ENCODE results near the gene AK5.

AK5 gene

GRCh38 chr1:77461691-77462090 lies 179.9 kb downstream of the AK5 start:
- DNase-seq = no peak

GRCh38 chr1:77463216-77463615 lies 181.4 kb downstream of the AK5 start:
- DNase-seq = no peak

GRCh38 chr1:77465139-77465538 lies 183.3 kb downstream of the AK5 start:
- DNase-seq = no peak

DNA sequence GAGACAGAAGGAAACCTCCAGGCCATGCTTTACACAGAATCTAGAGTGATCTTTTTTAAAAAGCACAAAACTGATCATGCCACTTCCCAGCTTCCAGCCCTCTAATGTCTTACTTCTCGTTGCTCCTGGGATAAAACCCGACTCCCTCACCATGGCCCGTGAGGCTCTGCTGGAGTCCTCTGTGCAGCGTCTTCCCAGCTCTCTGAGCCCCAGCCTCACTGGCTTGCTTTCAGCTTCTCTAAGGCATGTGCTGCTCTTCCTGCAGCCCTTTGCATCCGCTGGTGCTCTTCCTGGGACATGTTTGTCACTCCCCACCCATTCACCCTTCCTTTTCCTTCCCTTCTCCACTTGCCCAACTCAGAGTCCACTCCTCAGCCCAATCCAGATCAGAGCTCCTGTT lies 184.1 kb downstream of the AK5 start:
- DNase-seq = no peak

DNA sequence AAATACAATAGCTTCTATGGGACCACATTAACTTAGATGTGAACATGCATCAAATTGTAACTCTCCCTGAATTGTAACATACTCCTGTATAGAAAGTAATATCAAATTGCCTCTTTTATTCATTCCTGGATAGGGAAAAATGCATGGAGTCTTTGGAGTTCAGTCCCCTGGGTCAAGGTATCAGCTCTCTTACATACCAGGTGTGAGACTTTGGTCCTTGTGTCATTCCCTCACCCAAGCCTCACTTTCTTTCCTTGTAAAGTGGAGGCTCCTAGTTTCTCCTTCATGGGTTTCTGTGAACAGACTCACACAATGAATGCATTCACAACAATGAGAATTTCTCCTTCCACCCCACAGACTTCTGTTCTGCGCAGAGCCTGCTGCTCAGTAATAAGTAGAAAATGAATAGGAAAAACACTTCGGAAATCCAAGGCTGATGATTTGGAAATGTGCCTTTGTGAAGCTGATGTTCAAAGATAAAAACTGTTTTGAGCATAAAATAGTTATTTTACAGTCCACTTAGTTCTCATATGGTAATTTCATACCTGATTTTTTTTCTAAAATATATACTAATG lies 185.3 kb downstream of the AK5 start:
- no peak for DNase-seq

DNA sequence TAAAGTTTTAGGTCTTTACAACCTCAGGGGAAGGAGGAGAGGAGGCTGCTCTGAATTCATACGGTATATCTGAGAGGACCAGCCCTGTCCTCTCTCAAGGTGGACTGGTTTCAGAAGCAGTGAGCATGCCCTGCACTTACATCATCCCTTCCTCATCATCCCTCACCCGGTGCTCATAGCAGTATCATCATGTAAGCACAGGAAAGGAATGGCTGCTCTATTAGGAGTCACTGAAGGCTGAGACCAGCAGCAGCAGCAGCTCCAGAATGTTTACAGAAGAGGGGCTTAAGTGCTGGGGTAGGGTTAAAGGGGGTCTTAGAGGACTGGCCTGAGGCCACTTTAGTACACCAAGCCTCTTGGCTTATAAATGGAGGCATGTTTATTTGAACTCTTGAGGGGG lies 185.9 kb downstream of the AK5 start:
- DNase-seq = no peak

DNA sequence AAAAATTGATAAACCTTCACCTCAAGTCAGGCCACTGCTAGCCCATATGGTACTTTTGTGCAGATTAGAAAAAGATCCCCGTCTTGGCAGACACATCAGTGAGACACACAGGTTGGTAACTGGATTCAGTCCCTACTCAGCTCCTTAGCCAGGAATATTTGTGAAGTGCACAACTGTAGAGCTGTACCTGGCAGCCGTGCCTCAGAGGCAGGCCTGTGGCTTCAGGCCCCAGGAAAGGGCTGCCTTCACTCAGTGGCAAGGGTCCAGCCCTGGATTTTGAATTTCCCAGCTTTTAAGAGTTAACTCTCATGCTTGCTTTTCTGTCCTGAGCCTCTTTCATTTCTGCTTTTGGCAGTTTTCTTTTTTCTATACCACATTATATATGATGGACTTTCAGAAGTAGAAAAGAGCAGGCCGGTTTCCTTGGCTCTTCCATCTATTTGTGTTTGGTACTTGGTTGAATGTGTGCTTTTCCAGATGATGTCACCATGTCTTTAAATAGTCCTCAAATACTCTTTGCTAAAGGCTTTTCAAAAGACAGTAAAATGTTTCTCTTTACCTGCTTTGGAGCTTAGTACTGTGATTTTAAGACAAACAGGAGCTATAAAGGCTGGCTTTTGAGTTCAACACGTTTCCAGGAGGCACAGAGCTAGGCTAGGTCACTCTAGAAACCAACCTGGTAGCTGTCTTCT lies 186.6 kb downstream of the AK5 start:
- DNase-seq = no peak

DNA sequence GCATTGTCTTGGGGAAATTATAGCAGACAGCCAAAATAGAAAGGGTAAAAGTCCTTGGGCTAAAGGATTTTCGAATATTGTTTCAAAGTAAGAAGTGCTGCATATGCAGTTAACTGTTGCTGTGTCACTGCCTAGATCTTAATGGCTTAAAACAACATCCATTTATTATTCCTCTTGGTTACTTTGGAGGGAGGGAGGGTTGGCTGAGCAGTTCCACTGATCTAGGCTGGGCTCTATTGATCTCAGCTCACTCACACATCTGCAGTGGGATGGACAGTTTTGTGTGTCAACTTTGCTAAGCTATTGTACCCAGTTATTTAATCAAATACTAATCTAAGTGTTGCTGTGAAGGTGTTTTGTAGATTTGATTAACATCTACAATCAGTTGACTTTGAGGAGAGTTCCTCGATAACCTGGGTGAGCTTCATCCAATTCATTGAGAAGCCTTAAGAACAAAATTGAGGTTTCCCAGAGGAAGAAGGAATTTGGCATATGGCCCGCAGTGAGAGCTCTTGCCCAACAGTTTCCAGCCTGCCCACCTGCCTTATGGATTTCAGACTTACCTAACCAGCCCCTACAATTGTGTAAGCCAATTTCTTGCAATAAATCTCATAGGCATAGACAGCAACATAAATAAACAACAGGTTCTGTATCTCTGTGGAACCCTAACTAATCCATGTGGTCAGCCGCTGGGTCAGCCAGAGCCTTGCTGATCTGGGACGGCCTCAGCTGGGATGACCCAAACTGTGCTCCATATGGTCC lies 187.3 kb downstream of the AK5 start:
- DNase-seq = no peak

- no peak for DNase-seq
Observed at GRCh38 chr1:77471691-77472090, 189.9 kb downstream of the AK5 start.

DNA sequence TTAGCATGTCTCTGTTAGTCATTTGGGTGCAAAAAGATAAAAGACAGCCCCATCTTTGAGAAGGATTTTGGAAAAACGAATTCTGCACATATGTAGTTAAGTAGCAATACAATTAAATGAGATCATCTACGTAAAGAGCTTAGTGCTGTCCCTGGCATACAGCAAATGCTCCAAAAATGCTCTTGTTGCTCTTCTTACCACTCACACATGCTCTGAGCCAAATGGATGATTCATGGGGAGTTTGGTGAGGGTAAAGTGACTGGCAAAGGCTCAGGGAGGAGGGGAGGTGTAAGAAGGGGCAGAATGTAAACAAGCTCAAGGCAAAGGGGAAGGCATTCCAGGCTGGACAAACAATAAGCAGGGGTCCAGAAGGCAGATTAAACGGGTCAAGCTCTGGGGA lies 191.9 kb downstream of the AK5 start:
- no peak for DNase-seq

GRCh38 chr1:77475641-77476040 lies 193.8 kb downstream of the AK5 start:
- no peak for DNase-seq

DNA sequence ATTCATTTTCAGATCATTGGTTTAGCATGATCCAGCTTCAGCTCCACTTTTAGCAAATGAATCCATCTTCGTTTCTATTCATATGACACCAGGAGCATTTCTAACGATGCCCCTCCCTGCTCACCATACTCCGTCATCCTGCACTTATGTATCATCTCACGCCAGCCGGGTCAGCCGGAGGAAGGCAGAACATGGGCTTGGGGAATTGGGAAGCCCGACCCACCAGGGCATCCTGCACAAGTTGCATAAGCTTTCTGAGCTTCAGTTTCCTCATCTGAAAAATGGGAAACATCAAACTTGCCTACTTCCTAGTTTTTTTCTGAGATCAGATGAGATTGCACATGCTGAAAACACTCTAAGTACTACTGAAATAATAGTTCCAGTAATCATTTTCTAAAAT lies 194.7 kb downstream of the AK5 start:
- no peak for DNase-seq

DNA sequence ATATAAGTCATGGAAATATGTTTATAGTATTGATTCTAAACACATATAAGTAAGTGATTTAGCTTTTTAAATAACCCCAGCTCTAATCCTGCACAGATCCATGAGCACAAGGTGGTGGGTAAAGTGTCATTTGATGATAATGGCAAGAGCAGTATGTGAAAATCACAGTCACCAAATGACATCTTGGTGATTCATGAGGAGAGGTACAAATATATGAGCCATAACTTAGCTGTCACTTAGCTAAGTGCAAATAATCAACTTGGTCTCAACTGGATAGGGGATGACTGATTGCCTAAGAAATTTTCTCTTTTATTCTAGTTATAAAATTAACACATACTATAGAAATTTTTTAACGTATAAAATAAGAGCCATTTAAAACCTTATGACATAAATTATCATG lies 202.5 kb downstream of the AK5 start:
- DNase-seq = no peak

DNA sequence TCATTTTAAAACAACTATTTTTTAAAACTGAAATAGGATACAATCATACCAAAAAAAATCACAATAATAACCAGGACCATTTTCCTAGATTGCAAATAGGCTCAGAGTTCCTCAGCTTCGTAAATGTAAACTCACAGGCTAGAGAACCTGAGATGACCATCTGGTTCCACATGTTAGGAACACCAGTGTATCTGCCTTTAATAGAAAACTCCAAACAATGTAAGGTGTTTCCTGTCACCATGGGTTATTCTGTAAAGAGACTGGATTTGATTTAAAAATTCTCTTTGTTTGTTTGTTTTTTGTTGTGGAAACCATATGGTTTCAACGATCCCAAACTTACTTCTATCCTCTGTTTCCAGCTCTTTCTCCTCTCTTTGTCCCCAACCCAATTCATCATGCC lies 203.1 kb downstream of the AK5 start:
- no peak for DNase-seq

- DNase-seq = no peak
Observed at GRCh38 chr1:77487631-77488030, 205.8 kb downstream of the AK5 start.

GRCh38 chr1:77489910-77490309 lies 208.1 kb downstream of the AK5 start:
- DNase-seq = no peak

DNA sequence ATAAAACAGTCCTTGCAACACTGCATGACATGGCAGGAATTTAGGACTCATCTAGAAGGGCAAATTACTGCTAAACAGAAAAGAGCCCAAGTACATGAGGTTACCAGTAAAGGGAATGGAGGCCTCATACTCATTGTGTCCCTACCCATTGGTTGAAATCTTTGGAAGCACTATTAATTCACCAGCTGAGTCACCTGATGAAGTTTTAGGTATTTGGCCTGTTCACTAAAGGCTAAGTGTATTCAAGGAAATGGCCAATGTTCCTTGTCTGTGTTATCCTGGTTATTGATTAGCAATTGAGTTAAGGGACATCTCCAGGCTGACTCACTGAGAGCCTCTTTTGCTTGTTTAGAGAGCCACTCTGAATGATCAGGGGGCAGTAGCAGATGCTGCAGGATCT lies 212.2 kb downstream of the AK5 start:
- no peak for DNase-seq

GRCh38 chr1:77498918-77499317 lies 217.1 kb downstream of the AK5 start:
- DNase-seq = no peak

DNA sequence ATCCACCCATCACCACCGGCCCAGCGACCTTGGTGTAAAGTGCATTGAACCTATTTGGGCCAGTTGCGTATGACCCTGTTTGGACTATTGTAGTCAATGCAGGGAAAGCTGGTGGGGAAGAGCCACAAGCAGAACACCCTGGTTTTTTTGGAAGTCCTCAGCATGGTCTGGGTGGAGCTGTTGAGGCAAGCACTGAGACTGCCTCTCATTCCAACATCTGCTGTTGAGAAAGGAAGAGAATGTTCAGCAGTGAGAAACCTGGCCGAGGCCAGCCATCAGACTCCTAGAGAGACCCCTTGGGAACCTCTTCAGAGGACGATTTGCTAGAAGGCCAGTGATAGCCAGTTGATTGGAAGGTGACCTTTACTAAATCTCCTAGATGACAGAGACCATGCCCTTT lies 217.6 kb downstream of the AK5 start:
- DNase-seq = no peak

DNA sequence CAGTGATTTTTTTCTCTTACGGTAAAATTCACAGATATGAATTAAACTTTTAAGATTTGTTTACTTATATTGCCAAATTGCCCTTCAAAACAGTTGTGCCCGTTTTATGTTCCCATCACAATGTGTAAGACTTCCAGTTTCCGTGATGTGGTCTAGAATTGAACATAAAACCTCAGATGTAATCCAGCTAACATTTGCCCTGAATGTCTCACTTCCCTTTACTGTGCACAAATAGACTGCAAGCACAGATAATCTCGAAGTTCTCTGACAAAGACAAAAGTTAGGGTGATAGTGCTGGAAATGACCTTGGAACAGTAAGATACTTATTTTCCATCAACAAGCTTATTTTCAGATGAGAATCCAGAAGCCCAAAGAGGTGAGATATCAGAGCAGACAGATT lies 223.2 kb downstream of the AK5 start:
- no peak for DNase-seq

GRCh38 chr1:77506771-77507170 lies 225.0 kb downstream of the AK5 start:
- no peak for DNase-seq

DNA sequence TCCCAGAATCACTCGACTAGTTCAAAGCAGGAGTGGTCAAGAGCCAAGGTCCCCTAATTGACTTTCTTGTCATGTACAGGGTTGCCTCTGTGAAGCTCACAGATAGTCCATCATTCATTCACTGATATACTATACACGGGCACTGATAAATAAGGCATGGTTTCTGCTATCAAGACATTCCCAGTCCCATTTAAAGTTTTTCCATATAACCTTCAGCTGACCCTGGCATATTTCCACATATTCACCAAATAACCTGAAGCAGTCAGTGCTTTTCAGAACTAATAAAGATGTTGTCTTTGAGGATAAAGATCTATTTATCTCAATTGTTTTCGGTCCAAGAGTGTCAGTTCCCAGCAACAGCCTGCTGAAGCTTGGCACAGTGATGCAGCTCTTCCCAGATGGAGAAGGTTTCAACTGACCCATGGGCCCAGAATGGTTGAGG lies 227.3 kb downstream of the AK5 start:
- DNase-seq = no peak

- no peak for DNase-seq
Observed at GRCh38 chr1:77509898-77510297, 228.1 kb downstream of the AK5 start.

DNA sequence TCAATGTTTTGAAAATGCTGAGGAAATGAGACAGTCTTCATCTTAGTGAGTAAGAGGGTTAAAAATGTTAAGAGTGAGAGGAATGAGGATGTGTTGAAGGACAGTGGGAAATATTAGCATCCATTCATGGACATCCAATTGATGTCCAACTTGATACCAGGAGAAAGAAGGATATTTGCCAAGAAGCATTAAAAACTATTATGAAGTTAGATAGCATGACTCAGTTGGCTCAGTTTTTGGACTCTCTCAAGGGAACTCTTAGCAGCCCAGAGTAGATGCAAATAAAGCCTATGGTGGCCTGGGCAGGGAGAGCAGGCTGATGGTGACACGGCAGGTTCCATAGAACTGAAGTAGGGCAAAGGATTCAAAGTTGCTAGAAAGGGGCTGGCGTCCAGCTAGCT lies 229.6 kb downstream of the AK5 start:
- DNase-seq = no peak
